Measurements from ENCODE around the gene CHI3L1. TPM values are rescaled to one million over a fixed set of nuclear protein-coding genes. Genes with fewer than 3 reads are reported as not detected.

CHI3L1 gene
- total RNA-seq, 2 experiments from 2014 or later, result not detected

DNA sequence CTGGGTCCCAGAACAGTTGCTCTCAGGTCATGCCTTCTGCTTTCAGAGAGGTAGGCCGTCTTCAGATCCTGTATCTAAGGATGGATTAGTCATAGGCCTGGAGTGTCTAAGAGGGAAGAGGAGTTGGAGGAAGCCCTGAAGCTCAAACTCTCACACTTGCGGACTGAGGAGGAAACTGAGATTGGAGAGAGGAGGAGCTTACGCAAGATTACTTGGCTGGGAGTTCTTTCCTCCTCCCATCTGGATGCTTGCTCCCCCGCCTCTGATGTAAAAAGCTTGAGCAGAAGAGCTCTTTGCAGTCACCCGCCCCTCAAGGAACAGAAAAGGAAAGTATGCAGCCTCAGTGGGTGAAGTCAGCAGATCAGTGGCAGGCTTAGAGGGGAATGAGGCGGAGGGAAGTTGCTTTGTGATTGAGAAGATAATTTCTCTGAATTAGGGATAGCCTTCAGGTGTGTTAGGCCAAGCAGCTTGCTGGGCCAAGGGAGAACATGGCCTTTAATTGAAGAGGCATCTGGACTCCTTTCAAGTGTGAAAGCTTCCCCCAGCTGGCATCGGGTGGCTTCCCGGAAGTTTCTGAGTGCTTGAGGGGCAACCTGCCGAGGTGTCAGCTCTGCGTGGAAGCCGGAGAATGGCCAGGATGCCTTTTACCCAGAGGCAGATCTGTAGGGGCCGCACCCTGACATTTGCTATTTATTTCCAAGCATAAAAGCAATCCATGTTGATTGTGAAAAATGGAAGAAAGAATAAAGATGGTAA is 52.4 kb downstream of the CHI3L1 start:
- no peak overlapping the region for H3K27ac Mint-ChIP-seq
- H3K9me3 Mint-ChIP-seq (ENCODE audit: insufficient read depth), result no peaks in the 10 kb centered on the region
- H3K27me3 Mint-ChIP-seq (ENCODE audit: low read depth), result peaks cover 22% of the 10 kb centered on the region

DNA sequence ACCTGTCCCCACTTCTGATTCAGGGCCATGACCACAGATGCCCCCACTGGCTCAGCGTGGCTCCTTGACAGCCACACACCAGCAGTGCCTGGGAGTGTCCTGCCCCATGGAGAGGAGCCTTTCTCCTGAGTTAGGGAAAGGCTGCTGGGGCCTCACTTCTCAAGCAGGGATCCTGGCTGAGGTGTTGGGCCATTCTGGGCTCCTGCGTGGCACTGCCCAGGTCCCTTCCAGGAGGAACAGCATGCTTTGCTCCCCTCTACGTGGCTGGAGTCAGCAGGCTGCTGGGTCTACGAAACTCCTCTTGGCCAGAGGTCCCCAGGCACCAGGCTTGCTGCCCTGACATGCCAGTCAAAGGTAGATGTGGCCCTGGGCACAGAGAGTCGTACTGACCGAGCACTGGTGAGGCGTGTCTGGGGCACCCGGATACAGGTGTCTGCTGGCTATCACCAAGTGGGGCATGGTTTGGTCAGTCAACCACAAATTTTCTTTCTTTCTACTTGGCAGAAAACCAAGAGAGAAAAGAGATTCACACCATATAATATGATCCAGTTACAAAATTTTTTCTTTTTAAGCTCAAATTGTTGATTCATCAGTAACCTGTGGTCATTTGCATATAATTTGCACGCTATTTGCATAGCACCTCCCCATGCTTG is 54.8 kb downstream of the CHI3L1 start:
- ATAC-seq, result no peak
- H3K9me3 Mint-ChIP-seq (ENCODE audit: insufficient read depth), result no peaks in the 10 kb centered on the region
- ChIA-PET POLR2A (no interaction called here), CTCF (interaction anchor here (0.7 to 1.4 kb wide), 2 partner anchors 14 to 18 kb away, joined by 3 to 4 read pairs; no protein-coding TSS in a partner anchor)
- H3K27me3 Mint-ChIP-seq (ENCODE audit: low read depth), result peaks cover 38% of the 10 kb centered on the region
- no peak overlapping the region for H3K27ac Mint-ChIP-seq
- no peak for DNase-seq
- no peak overlapping the region for H3K4me3 Mint-ChIP-seq
- H3K36me3 Mint-ChIP-seq (ENCODE audit: low read depth), result no peaks in the 10 kb centered on the region
- peaks cover 21% of the 10 kb centered on the region for H3K4me1 Mint-ChIP-seq (ENCODE audit: low read depth)

More for the DNA sequence above, 52.4 kb downstream of the CHI3L1 start:
- ChIA-PET POLR2A (no interaction called here), CTCF (interaction anchor here (1.0 to 1.6 kb wide), 2 partner anchors 16 to 38 kb away, joined by 3 to 5 read pairs; no protein-coding TSS in a partner anchor)
- no peaks in the 10 kb centered on the region for H3K36me3 Mint-ChIP-seq (ENCODE audit: low read depth)
- no peak for DNase-seq
- peaks cover 11% of the 10 kb centered on the region for H3K4me1 Mint-ChIP-seq (ENCODE audit: low read depth)
- H3K4me3 Mint-ChIP-seq, result no peak overlapping the region
- no peak for ATAC-seq

DNA sequence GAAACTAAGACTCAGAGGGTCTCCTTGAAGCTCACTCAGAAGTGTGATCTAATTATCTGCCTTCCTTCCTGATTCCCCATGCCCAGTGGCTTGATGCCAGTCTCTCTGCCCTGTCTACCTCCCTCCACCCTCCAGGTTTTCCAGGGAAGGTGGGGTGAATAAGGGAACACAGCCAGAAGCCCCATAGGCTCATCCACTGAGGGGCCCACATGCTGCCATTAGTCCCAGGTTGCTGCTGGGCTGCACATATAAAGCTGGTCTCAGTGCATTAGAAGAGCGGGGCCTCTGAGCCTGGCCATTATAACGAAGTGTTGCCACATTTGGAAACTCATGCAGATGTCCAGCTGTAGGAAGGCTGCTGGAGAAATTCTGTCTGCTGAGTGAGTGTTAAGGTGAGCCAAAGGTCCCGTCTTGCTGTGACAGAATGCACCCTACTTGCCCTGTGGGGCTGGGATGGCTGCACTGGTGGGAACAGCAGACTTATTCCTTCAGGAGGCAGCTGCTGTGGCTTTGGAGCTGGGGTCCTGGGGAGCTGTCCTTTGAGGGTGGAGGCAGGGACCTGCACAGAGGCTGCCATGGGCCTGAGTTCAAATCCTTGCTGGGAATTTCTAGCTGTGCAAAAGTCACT is 56.0 kb downstream of the CHI3L1 start:
- CTCF ChIA-PET, result interaction anchor here (1.0 to 1.7 kb wide), 5 partner anchors 13 to 137 kb away, joined by 3 to 7 read pairs (median 5); no protein-coding TSS in a partner anchor
- Mint-ChIP-seq H3K4me1 (ENCODE audit: low read depth) (peaks cover 10% of the 10 kb centered on the region), H3K4me3 (no peak overlapping the region), H3K9me3 (ENCODE audit: insufficient read depth) (no peaks in the 10 kb centered on the region), H3K27ac (no peak overlapping the region), H3K27me3 (ENCODE audit: low read depth) (peaks cover 47% of the 10 kb centered on the region), H3K36me3 (ENCODE audit: low read depth) (no peaks in the 10 kb centered on the region)
- no peak for DNase-seq
- POLR2A ChIA-PET, result interaction anchor here (0.8 kb wide), 1 partner anchor 9 kb away, joined by 4 read pairs; no protein-coding TSS in a partner anchor
- no peak for ATAC-seq

DNA sequence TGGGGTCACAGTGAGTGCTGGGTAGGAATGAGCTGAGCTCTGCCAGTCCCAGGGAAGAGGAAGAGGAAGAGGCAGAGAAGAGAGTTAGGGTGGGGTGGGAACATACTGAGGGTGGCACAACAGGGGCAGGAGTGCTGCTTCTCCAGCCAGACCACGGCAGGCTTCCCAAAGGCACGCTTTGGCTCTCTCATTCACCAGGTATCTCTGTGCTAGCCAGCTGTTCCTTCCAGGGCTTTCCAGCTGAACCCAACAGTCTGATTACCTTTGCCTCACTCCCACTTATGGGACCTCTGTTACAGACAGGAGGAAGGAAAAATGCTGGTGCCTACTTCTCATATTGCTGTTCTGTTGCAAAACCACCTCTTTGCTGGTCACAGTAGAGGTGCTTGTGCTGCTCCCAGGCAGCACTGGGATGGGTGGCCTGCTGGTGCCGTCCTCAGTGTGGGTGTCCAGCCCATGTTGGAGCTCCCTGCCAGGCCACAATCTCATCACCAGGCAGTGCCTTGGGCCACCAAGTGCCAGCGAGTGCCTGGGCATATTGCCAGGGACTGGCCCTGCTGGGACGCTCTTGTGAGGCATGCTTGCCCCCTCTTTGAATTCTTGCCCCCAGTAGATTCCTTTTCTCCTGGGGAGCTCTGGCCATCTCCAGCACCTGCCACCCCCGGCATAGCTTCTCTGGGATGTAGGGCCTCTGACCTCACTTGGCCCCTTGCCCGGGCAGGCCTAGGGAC is 56.8 kb downstream of the CHI3L1 start:
- POLR2A ChIA-PET, result interaction anchor here (0.8 kb wide), 1 partner anchor 9 kb away, joined by 4 read pairs; no protein-coding TSS in a partner anchor
- Mint-ChIP-seq H3K4me3 (no peak overlapping the region), H3K4me1 (ENCODE audit: low read depth) (peaks cover 10% of the 10 kb centered on the region), H3K27me3 (ENCODE audit: low read depth) (peaks cover 54% of the 10 kb centered on the region), H3K27ac (no peak overlapping the region), H3K9me3 (ENCODE audit: insufficient read depth) (no peaks in the 10 kb centered on the region), H3K36me3 (ENCODE audit: low read depth) (no peaks in the 10 kb centered on the region)
- CTCF ChIA-PET, result interaction anchor here (1.0 to 1.7 kb wide), 5 partner anchors 12 to 138 kb away, joined by 3 to 7 read pairs (median 3); no protein-coding TSS in a partner anchor
- DNase-seq, result no peak
- no peak for ATAC-seq

Other genes starting within 250 kb of the CHI3L1 start
- 10 to 100 TPM; 60.8 to 70.7 TPM for gene ADIPOR1, start 228.4 kb downstream of the CHI3L1 start, total RNA-seq
- 10 to 100 TPM; 17.0 to 19.1 TPM for gene CYB5R1, start 219.4 kb downstream of the CHI3L1 start, total RNA-seq
- 10 to 100 TPM; 78.3 to 81.3 TPM for gene TMEM183A, start 179.3 kb downstream of the CHI3L1 start, total RNA-seq
- 10 to 100 TPM; 31.9 to 32.0 TPM for gene PPFIA4, start 160.2 kb downstream of the CHI3L1 start, total RNA-seq
- gene MYOG, start 100.7 kb downstream of the CHI3L1 start, total RNA-seq, result not detected
- not detected for gene ADORA1, start 59.0 kb downstream of the CHI3L1 start, total RNA-seq
- gene MYBPH, start 10.9 kb downstream of the CHI3L1 start, total RNA-seq, result not detected
- gene CHIT1, start 43.0 kb upstream of the CHI3L1 start, total RNA-seq, result under 1 TPM; 0.39 to 0.50 TPM
- gene BTG2, start 118.8 kb upstream of the CHI3L1 start, total RNA-seq, result 10 to 100 TPM; 58.6 to 58.9 TPM
- not detected for gene FMOD, start 164.4 kb upstream of the CHI3L1 start, total RNA-seq

All from activated CD8-positive, alpha-beta T cell treated with anti-CD3 and anti-CD28 coated beads, Interleukin-2, amount 10 ng/mL, durations not matched to agents 7 days and 5 days (primary cell).